SK-N-SH (cell line): ENCODE results near the gene GPC5. TPM values are rescaled to one million over a fixed set of nuclear protein-coding genes. Genes with fewer than 3 reads are reported as not detected.

Source experiments
- CTCF ChIA-PET: fragments of 300-600, 350-600 bp; formaldehyde crosslinking; extraction: SDS; loops from one replicate; lab custom pipeline; 2021; lab: Yijun Ruan, JAX
- POLR2A ChIA-PET: fragments of 350-600 bp; sonication (Branson Sonifier 250); formaldehyde crosslinking; extraction: SDS; loops from one replicate; lab custom pipeline; 2020; ENCODE audit warnings: antibody characterized with exemption, inconsistent platforms; lab: Yijun Ruan, JAX
- DNase-seq: peaks from one replicate; pipeline ENCODE4 v3.0.0; 2012
- H2AFZ ChIP-seq: fragments of 200-600 bp; sonication (generic); 2 replicates; pipeline ENCODE4 v1.8.1; 2016; ENCODE audit warnings: antibody characterized with exemption, mild to moderate bottlenecking, low read depth
- H3F3A ChIP-seq: fragments of 200-600 bp; sonication (generic); replicated peaks from 2 replicates; pipeline ENCODE3; 2016; ENCODE audit warnings: antibody characterized with exemption, mild to moderate bottlenecking; ENCODE audit not compliant: insufficient read depth
- H3K27ac ChIP-seq, 2 experiments: fragments of 200-500 bp in 1 of 2; fragments of 200-600 bp in 1 of 2; sonication (Bioruptor generic) in 1 of 2; sonication (generic), shearing (Covaris generic) in 1 of 2; 2 replicates each; pipeline versions ENCODE4 v1.5.1 to v1.6.1; 2014 to 2016; ENCODE audit warnings: low read depth in 2 of 2, inconsistent platforms in 1 of 2, low read length in 1 of 2, mild to moderate bottlenecking in 1 of 2, mixed read lengths in 1 of 2
- H3K27me3 ChIP-seq: fragments of 200-600 bp; sonication (generic), shearing (Covaris generic); 2 replicates; pipeline ENCODE4 v1.6.1; 2016; ENCODE audit warnings: mixed run types; ENCODE audit not compliant: insufficient read depth
- H3K36me3 ChIP-seq, 2 experiments: fragments of 200-500 bp in 1 of 2; fragments of 200-600 bp in 1 of 2; sonication (Bioruptor generic) in 1 of 2; sonication (generic) in 1 of 2; replicated peaks in 1 of 2; 2 replicates each; pipeline versions ENCODE3 to v1.5.1; 2014 to 2016; ENCODE audit warnings: low read length in 1 of 2, mild to moderate bottlenecking in 1 of 2; ENCODE audit not compliant: insufficient read depth in 2 of 2, control insufficient read depth in 1 of 2
- H3K4me1 ChIP-seq, 2 experiments: fragments of 200-500 bp in 1 of 2; fragments of 200-600 bp in 1 of 2; sonication (Bioruptor generic) in 1 of 2; sonication (generic), shearing (Covaris generic) in 1 of 2; 2 replicates each; pipeline versions ENCODE4 v1.5.1 to v1.6.1; 2014 to 2016; ENCODE audit warnings: low read depth in 1 of 2, low read length in 1 of 2, mixed run types in 1 of 2; ENCODE audit not compliant: insufficient read depth in 2 of 2, control insufficient read depth in 1 of 2
- H3K4me2 ChIP-seq: fragments of 200-600 bp; sonication (generic), shearing (Covaris generic); 2 replicates; pipeline ENCODE4 v1.6.1; 2017; ENCODE audit warnings: mixed run types
- H3K4me3 ChIP-seq, 2 experiments: fragments of 200-500 bp in 1 of 2; fragments of 200-600 bp in 1 of 2; sonication (Bioruptor generic) in 1 of 2; sonication (generic), shearing (Covaris generic) in 1 of 2; 2 replicates each; pipeline versions ENCODE4 v1.5.1 to v1.8.1; 2014 to 2016; ENCODE audit warnings: low read depth in 2 of 2, inconsistent platforms in 1 of 2, low read length in 1 of 2, mild to moderate bottlenecking in 1 of 2, mixed read lengths in 1 of 2, moderate library complexity in 1 of 2
- H3K79me2 ChIP-seq: fragments of 200-600 bp; sonication (generic); 2 replicates; pipeline ENCODE4 v1.8.1; 2017; ENCODE audit warnings: mild to moderate bottlenecking; ENCODE audit not compliant: insufficient read depth
- H3K9ac ChIP-seq: fragments of 200-600 bp; sonication (generic); 2 replicates; pipeline ENCODE4 v1.6.1; 2017; ENCODE audit warnings: mixed run types
- H3K9me2 ChIP-seq: fragments of 200-600 bp; sonication (generic); 2 replicates; pipeline ENCODE4 v1.6.1; 2017; ENCODE audit warnings: mixed run types
- H3K9me3 ChIP-seq: fragments of 200-600 bp; sonication (generic); 2 replicates; pipeline ENCODE4 v1.6.1; 2017; ENCODE audit warnings: mixed run types, mild to moderate bottlenecking, moderate library complexity
- H4K20me1 ChIP-seq: fragments of 200-600 bp; sonication (generic); 2 replicates; pipeline ENCODE4 v1.6.1; 2017; ENCODE audit warnings: mild to moderate bottlenecking, mixed run types; ENCODE audit not compliant: insufficient read depth
- CHD2 ChIP-seq: fragments of 150-350 bp; IDR thresholded peaks from 2 replicates; pipeline ENCODE4 v1.6.1; 2018; ENCODE audit warnings: low read length; ENCODE audit not compliant: partially characterized antibody
- CTCF ChIP-seq: fragments of 200-600 bp; sonication (generic); IDR thresholded peaks from 2 replicates; pipeline ENCODE4 v1.6.1; 2017; ENCODE audit warnings: antibody characterized with exemption, mild to moderate bottlenecking, moderate library complexity
- ELF1 ChIP-seq: IDR thresholded peaks from 2 replicates; pipeline ENCODE4 v1.4.0; 2012
- EP300 ChIP-seq, 2 experiments: IDR thresholded peaks; 2 replicates each; pipeline versions ENCODE4 v1.4.0 to v1.6.1; 2012; ENCODE audit warnings: borderline replicate concordance in 1 of 2, low read depth in 1 of 2, low read length in 1 of 2
- EZH2phosphoT487 ChIP-seq: fragments of 200-600 bp; sonication (generic); IDR thresholded peaks from 2 replicates; pipeline ENCODE4 v1.6.1; 2017; ENCODE audit warnings: low read depth, mixed run types, mild to moderate bottlenecking, antibody characterized with exemption, moderate library complexity, borderline replicate concordance
- FOSL2 ChIP-seq: IDR thresholded peaks from 2 replicates; pipeline ENCODE4 v1.4.0; 2012; ENCODE audit warnings: low read depth, mild to moderate bottlenecking, moderate library complexity, borderline replicate concordance
- FOXM1 ChIP-seq: IDR thresholded peaks from 2 replicates; pipeline ENCODE4 v1.4.0; 2012; ENCODE audit warnings: low read depth, mild to moderate bottlenecking
- GABPA ChIP-seq: IDR thresholded peaks from 2 replicates; pipeline ENCODE4 v1.4.0; 2012; ENCODE audit warnings: low read depth, mild to moderate bottlenecking
- GATA2 ChIP-seq: sonication (generic); formaldehyde crosslinking; IDR thresholded peaks from 2 replicates; pipeline ENCODE4 v1.5.0; 2020; ENCODE audit warnings: mild to moderate bottlenecking, missing genetic modification reagents
- IRF3 ChIP-seq: fragments of 150-350 bp; IDR thresholded peaks from 2 replicates; pipeline ENCODE4 v1.6.1; 2016; ENCODE audit warnings: mild to moderate bottlenecking, low read depth, low read length
- JUND ChIP-seq: IDR thresholded peaks from 2 replicates; pipeline ENCODE4 v1.4.0; 2012
- MXI1 ChIP-seq: IDR thresholded peaks from 2 replicates; pipeline ENCODE4 v1.6.1; 2012; ENCODE audit warnings: mild to moderate bottlenecking, low read depth, low read length, improper control_type of control experiment
- NFIC ChIP-seq: IDR thresholded peaks from 2 replicates; pipeline ENCODE4 v1.4.0; 2012; ENCODE audit warnings: borderline replicate concordance
- NRF1 ChIP-seq: IDR thresholded peaks from 2 replicates; pipeline ENCODE4 v1.6.1; 2012; ENCODE audit warnings: low read depth, mild to moderate bottlenecking, low read length
- PBX3 ChIP-seq: IDR thresholded peaks from 2 replicates; pipeline ENCODE4; 2012
- POLR2AphosphoS5 ChIP-seq: IDR thresholded peaks from 2 replicates; pipeline ENCODE4 v1.6.1; 2012; ENCODE audit warnings: low read depth, low read length
- RCOR1 ChIP-seq: fragments of 150-350 bp; IDR thresholded peaks from 2 replicates; pipeline ENCODE4 v1.6.1; 2017; ENCODE audit warnings: antibody characterized with exemption, low read length
- SMC3 ChIP-seq: IDR thresholded peaks from 2 replicates; pipeline ENCODE4 v1.6.1; 2012; ENCODE audit warnings: low read depth, low read length, improper control_type of control experiment
- TAF1 ChIP-seq: IDR thresholded peaks from 2 replicates; pipeline ENCODE4 v1.6.1; 2012; ENCODE audit warnings: low read depth, mild to moderate bottlenecking, low read length, moderate library complexity, borderline replicate concordance
- TCF12 ChIP-seq: IDR thresholded peaks from 2 replicates; pipeline ENCODE4 v1.4.0; 2012
- USF2 ChIP-seq: fragments of 150-350 bp; IDR thresholded peaks from 2 replicates; pipeline ENCODE4 v1.6.1; 2017; ENCODE audit warnings: antibody characterized with exemption, low read length, low read depth, borderline replicate concordance
- WGBS: methylation state at CpG from one replicate; pipeline ENCODE4 v1.1.6; 2017; ENCODE audit warnings: low lambda C conversion rate; 5-methylcytosine and 5-hydroxymethylcytosine counted together
- polyA plus RNA-seq, 3 experiments: library from polyadenylated mRNA; depleted of rRNA; stranded (reverse); fragments of >200 nt; gene quantifications; 2 replicates each; pipeline ENCODE4 v1.2.3, GENCODE V29; 2012
- TF ChIP-seq, protein P1 (sequence below): IDR thresholded peaks from 2 replicates; pipeline ENCODE4 v1.4.0; 2012; ENCODE audit warnings: low read depth, borderline replicate concordance
- TF ChIP-seq, protein P2 (sequence below): IDR thresholded peaks from 2 replicates; pipeline ENCODE4 v1.4.0; 2012; ENCODE audit warnings: low read depth, borderline replicate concordance

The GPC5 gene
- polyA plus RNA-seq, 1 of the 3 experiments (the other 2 are of a cell fraction), result 0.03 TPM

DNA sequence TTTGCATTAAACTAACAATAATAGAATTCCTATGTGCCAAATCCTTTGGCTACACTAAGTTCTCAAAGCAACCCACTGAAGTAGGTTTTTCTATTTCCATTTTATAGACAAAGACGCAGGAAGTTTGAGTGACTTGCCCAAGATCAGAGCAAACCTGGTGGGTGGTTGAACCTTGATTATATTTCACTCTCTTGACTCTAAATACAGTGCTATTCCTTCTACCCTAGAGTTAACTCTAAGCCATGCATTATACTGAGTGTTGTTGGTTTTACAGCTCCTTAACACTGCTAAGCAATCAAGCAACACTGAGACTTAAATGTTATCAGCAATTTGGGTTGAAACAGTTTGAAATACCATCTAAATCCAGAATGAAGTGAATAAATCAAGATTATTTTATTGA lies 1014.6 kb downstream of the GPC5 start (continued):
- TF ChIP-seq, protein P1, sequence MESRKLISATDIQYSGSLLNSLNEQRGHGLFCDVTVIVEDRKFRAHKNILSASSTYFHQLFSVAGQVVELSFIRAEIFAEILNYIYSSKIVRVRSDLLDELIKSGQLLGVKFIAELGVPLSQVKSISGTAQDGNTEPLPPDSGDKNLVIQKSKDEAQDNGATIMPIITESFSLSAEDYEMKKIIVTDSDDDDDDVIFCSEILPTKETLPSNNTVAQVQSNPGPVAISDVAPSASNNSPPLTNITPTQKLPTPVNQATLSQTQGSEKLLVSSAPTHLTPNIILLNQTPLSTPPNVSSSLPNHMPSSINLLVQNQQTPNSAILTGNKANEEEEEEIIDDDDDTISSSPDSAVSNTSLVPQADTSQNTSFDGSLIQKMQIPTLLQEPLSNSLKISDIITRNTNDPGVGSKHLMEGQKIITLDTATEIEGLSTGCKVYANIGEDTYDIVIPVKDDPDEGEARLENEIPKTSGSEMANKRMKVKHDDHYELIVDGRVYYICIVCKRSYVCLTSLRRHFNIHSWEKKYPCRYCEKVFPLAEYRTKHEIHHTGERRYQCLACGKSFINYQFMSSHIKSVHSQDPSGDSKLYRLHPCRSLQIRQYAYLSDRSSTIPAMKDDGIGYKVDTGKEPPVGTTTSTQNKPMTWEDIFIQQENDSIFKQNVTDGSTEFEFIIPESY, result no peak
- TF ChIP-seq RCOR1, result no peak
- no peak for TF ChIP-seq NFIC
- TF ChIP-seq FOXM1, result no peak
- TF ChIP-seq ELF1, result no peak
- no peak for TF ChIP-seq TAF1
- TF ChIP-seq EP300 (IDR thresholded peaks at IDR 0.05; ENCODE audit: borderline replicate concordance in 1 of 2, low read depth in 1 of 2, low read length in 1 of 2), result no peak
- TF ChIP-seq CTCF, result no peak
- no peak for TF ChIP-seq CHD2
- no peak for TF ChIP-seq MXI1
- TF ChIP-seq TCF12, result no peak
- TF ChIP-seq GATA2 (CRISPR knock-in tag), result no peak
- no peak for TF ChIP-seq JUND
- TF ChIP-seq POLR2AphosphoS5, result no peak

GRCh38 chr13:92413452-92413851 lies 1015.0 kb downstream of the GPC5 start:
- 20% methylated on average over 3 of the region's 3 CpGs for WGBS
- POLR2A ChIA-PET, result no interaction called here
- H3K27me3 ChIP-seq, result no peaks in the 10 kb centered on the region
- H4K20me1 ChIP-seq, result no peaks in the 10 kb centered on the region
- H3K27ac ChIP-seq, result no peak overlapping the region
- H3F3A ChIP-seq, result no peaks in the 10 kb centered on the region
- no peaks in the 10 kb centered on the region for H3K79me2 ChIP-seq
- H3K4me1 ChIP-seq, result no peaks in the 10 kb centered on the region
- TF ChIP-seq NRF1 (no peak), MXI1 (no peak), JUND (no peak), SMC3 (no peak), GABPA (no peak), IRF3 (no peak), FOSL2 (no peak), PBX3 (no peak), USF2 (no peak), FOXM1 (no peak), EZH2phosphoT487 (no peak)
- TF ChIP-seq, protein P2, sequence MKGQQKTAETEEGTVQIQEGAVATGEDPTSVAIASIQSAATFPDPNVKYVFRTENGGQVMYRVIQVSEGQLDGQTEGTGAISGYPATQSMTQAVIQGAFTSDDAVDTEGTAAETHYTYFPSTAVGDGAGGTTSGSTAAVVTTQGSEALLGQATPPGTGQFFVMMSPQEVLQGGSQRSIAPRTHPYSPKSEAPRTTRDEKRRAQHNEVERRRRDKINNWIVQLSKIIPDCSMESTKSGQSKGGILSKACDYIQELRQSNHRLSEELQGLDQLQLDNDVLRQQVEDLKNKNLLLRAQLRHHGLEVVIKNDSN, result no peak
- TF ChIP-seq, protein P1, result no peak
- H3K9me3 ChIP-seq, result no peaks in the 10 kb centered on the region
- H2AFZ ChIP-seq, result no peak overlapping the region
- no peak overlapping the region for H3K4me2 ChIP-seq
- CTCF ChIA-PET, result no interaction called here
- H3K9ac ChIP-seq, result no peak overlapping the region
- no peak for DNase-seq
- no peaks in the 10 kb centered on the region for H3K36me3 ChIP-seq
- H3K9me2 ChIP-seq, result no peaks in the 10 kb centered on the region
- H3K4me3 ChIP-seq, result no peak overlapping the region
